ENCODE data around the gene ZMAT5.

Gene ZMAT5

DNA sequence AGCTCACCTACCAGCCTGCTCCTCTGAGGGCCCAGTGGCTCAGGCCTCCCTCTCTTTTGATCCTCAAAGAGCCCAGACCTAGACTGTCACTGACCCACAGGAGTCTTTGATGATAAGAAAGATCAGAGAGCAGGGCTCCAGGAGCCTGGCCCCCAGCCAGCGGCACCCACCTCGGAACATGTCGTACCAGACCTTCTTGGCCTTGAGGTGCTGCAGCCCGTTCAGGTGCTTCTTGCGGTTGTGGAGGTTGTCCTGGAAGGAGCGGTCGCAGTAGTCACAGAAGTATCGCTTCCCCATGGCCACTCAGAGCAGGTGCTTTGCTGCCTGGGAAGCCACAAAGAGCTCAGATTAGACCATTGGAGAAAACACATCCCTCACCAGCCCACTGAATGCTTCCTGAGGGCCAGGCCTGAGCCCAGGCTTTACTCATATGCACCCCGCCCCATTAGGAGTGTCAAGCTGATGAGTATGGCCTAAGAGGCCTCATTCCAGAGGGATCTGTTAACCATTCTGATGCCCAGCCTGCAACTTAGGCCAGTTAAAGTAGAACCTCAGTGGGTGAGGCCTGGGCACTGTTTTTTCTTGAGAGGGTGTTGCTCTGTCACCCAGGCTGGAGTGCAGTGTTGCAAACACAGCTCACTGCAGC is 18.4 kb downstream of the ZMAT5 start:
- no peak for FAIRE-seq
- no peak for DNase-seq (ENCODE audit: insufficient read length, low spot score)
- TF ChIP-seq PAX5 (IDR thresholded peaks at IDR 0.05; ENCODE audit: insufficient read depth, low read length, severe bottlenecking) (no peak), TAF1 (IDR thresholded peaks at IDR 0.05; ENCODE audit: low read depth, low read length) (no peak), POU2F2 (IDR thresholded peaks at IDR 0.05; ENCODE audit: low read depth, low read length) (no peak), POLR2AphosphoS5 (IDR thresholded peaks at IDR 0.05; ENCODE audit: low read depth, low read length) (no peak), POLR2A (IDR thresholded peaks at IDR 0.05; ENCODE audit: low read depth, low read length) (no peak), SPI1 (IDR thresholded peaks at IDR 0.05; ENCODE audit: low read depth, low read length) (no peak)

DNA sequence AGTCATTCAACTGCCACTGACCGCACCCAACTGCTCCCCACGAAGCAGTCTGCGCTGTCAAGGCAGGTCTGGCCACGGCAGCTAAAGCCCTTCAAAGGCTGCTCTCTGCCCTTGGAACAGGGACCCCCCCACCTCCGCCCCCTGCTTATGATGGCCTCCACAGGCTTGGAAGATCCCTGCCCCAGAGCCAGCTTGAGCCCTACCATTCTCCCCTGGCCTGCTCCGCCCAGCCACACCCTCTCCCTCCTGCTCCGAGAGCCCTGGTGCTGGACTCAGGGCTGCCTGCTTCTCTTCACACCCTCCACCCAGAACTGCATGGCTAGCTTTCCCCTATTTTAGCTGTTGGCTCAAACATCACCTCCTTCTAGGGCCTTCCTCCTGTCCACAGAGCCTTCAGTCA is 19.0 kb downstream of the ZMAT5 start:
- DNase-seq (ENCODE audit: insufficient read length, low spot score), result no peak
- FAIRE-seq, result no peak
- TF ChIP-seq TAF1 (IDR thresholded peaks at IDR 0.05; ENCODE audit: low read depth, low read length) (no peak), POLR2AphosphoS5 (IDR thresholded peaks at IDR 0.05; ENCODE audit: low read depth, low read length) (no peak), POLR2A (IDR thresholded peaks at IDR 0.05; ENCODE audit: low read depth, low read length) (no peak), PAX5 (IDR thresholded peaks at IDR 0.05; ENCODE audit: insufficient read depth, low read length, severe bottlenecking) (no peak)

DNA sequence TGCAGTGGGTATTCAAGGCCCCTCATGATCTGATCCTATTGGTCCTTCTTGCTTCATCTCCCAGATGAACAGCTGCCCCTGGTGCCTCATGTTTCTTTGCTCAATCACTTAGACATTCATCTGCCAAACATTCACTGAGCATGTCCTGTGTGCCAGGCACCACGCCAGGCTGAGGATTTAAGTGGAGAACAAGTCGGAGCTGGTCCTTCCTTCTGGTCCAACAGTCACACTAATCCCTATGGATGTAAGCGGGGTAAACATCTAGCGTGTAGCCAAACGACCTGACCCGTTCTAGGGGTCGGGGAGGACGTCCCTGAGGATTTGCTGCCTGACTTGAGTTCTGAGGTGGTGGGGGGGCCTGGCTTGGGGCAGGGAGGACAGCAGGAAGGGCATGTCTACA is 21.9 kb downstream of the ZMAT5 start:
- no peak for DNase-seq (ENCODE audit: insufficient read length, low spot score)
- no peak for FAIRE-seq

DNA sequence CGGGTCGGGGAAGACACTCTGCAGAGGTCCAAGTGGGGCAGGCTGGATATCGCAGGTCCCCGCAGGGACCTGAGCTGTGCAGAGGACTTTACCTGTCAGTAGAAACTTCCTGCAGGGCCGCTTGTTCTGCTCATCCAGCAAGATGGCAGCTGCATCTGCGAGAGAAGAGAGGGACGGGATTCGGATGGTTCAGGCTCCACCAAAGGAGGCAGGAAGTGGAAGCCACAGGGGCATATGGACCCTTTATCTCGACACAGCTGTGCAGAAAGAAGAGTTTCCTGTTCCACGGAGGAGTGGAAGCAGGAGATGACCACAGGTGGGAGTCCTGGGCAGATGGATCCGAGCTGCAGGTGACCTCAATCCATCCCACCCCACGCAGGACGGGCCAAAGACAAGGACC is 24.5 kb downstream of the ZMAT5 start:
- no peak for FAIRE-seq
- TF ChIP-seq TAF1 (IDR thresholded peaks at IDR 0.05; ENCODE audit: low read depth, low read length) (no peak), POU2F2 (IDR thresholded peaks at IDR 0.05; ENCODE audit: low read depth, low read length) (no peak), POLR2A (IDR thresholded peaks at IDR 0.05; ENCODE audit: low read depth, low read length) (no peak), POLR2AphosphoS5 (IDR thresholded peaks at IDR 0.05; ENCODE audit: low read depth, low read length) (no peak), SPI1 (IDR thresholded peaks at IDR 0.05; ENCODE audit: low read depth, low read length) (no peak), PAX5 (IDR thresholded peaks at IDR 0.05; ENCODE audit: insufficient read depth, low read length, severe bottlenecking) (no peak)
- no peak for DNase-seq (ENCODE audit: insufficient read length, low spot score)

More for the DNA sequence above, 21.9 kb downstream of the ZMAT5 start:
- TF ChIP-seq POLR2AphosphoS5 (IDR thresholded peaks at IDR 0.05; ENCODE audit: low read depth, low read length), result no peak
- TF ChIP-seq TAF1 (IDR thresholded peaks at IDR 0.05; ENCODE audit: low read depth, low read length), result no peak
- TF ChIP-seq POLR2A (IDR thresholded peaks at IDR 0.05; ENCODE audit: low read depth, low read length), result no peak
- no peak for TF ChIP-seq SPI1 (IDR thresholded peaks at IDR 0.05; ENCODE audit: low read depth, low read length)
- TF ChIP-seq PAX5 (IDR thresholded peaks at IDR 0.05; ENCODE audit: insufficient read depth, low read length, severe bottlenecking), result no peak
- TF ChIP-seq POU2F2 (IDR thresholded peaks at IDR 0.05; ENCODE audit: low read depth, low read length), result no peak

DNA sequence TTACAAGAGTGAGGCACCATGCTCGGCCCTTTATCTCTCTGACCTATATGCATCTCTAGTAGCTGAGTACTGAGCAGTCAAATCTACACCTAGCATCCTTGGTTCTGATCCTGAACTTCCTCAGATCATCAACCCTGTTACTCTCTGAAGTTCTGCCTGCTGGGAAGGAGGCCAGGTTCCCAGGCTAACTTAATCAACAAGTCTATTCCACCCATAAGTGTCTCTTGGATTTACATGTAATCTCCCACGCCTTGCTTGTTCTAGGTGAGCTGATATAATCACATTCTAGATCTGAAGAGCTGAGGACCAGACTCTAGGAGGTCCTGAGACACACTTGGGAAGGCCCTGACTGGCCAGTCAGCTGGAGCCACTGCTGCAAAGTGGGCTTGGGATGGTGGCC is 24.9 kb downstream of the ZMAT5 start:
- TF ChIP-seq TAF1 (IDR thresholded peaks at IDR 0.05; ENCODE audit: low read depth, low read length), result no peak
- no peak for TF ChIP-seq SPI1 (IDR thresholded peaks at IDR 0.05; ENCODE audit: low read depth, low read length)
- TF ChIP-seq POLR2A (IDR thresholded peaks at IDR 0.05; ENCODE audit: low read depth, low read length), result no peak
- TF ChIP-seq POLR2AphosphoS5 (IDR thresholded peaks at IDR 0.05; ENCODE audit: low read depth, low read length), result no peak
- DNase-seq (ENCODE audit: insufficient read length, low spot score) (no peak), FAIRE-seq (no peak)

DNA sequence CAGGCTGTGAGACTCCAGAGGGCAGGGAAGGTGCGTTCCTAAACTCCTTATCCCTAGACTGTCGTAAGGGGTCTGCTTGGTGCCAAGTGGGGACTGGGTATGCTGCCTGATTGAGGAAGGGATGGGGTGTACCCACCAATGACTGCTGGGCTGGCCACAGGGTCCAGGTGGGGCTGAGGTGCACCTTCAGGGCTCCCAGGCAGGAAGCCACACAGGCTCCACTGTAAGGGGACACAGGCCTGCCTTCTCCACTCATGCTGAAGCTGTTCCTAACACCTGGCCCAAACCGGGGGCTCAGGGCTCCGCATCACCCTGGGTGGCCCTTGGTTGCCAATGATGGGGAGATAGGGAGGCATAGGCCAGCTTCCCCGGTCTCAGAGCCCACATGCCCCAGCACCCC is 26.6 kb downstream of the ZMAT5 start:
- FAIRE-seq (no peak), DNase-seq (ENCODE audit: insufficient read length, low spot score) (no peak)

DNA sequence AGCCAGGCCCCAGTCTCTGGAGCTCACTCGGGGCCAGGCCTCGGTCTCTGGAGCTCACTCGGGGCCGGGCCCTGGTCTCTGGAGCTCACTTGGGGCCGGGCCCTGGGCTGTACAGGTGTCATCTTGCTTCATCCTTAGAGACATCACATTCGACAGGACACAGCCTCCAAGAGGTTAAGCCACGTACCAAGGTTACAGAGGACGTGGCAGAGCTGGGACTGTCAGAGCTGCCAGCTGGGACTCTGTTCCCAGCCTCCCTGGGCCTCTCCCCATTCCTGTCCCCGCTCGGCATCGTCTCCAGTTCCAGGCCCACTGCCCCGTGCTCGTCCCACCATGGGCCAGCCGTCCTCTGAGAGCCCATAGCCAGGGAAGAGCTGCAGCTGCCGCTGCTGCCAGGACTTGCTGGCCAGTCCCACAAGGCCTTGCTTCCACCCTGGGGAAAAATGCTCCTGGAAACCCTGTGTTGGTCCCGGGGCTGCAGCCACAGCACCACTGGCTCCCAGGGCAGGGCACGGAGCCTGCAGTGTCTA is 27.4 kb downstream of the ZMAT5 start:
- FAIRE-seq, result no peak
- TF ChIP-seq TAF1 (IDR thresholded peaks at IDR 0.05; ENCODE audit: low read depth, low read length), result no peak
- no peak for TF ChIP-seq POU2F2 (IDR thresholded peaks at IDR 0.05; ENCODE audit: low read depth, low read length)
- TF ChIP-seq POLR2AphosphoS5 (IDR thresholded peaks at IDR 0.05; ENCODE audit: low read depth, low read length), result no peak
- no peak for TF ChIP-seq POLR2A (IDR thresholded peaks at IDR 0.05; ENCODE audit: low read depth, low read length)
- TF ChIP-seq SPI1 (IDR thresholded peaks at IDR 0.05; ENCODE audit: low read depth, low read length), result no peak
- TF ChIP-seq PAX5 (IDR thresholded peaks at IDR 0.05; ENCODE audit: insufficient read depth, low read length, severe bottlenecking), result no peak
- DNase-seq (ENCODE audit: insufficient read length, low spot score), result no peak

More for the DNA sequence above, 26.6 kb downstream of the ZMAT5 start:
- TF ChIP-seq SPI1 (IDR thresholded peaks at IDR 0.05; ENCODE audit: low read depth, low read length) (no peak), TAF1 (IDR thresholded peaks at IDR 0.05; ENCODE audit: low read depth, low read length) (no peak), POU2F2 (IDR thresholded peaks at IDR 0.05; ENCODE audit: low read depth, low read length) (no peak), POLR2AphosphoS5 (IDR thresholded peaks at IDR 0.05; ENCODE audit: low read depth, low read length) (no peak), POLR2A (IDR thresholded peaks at IDR 0.05; ENCODE audit: low read depth, low read length) (no peak), PAX5 (IDR thresholded peaks at IDR 0.05; ENCODE audit: insufficient read depth, low read length, severe bottlenecking) (no peak)

DNA sequence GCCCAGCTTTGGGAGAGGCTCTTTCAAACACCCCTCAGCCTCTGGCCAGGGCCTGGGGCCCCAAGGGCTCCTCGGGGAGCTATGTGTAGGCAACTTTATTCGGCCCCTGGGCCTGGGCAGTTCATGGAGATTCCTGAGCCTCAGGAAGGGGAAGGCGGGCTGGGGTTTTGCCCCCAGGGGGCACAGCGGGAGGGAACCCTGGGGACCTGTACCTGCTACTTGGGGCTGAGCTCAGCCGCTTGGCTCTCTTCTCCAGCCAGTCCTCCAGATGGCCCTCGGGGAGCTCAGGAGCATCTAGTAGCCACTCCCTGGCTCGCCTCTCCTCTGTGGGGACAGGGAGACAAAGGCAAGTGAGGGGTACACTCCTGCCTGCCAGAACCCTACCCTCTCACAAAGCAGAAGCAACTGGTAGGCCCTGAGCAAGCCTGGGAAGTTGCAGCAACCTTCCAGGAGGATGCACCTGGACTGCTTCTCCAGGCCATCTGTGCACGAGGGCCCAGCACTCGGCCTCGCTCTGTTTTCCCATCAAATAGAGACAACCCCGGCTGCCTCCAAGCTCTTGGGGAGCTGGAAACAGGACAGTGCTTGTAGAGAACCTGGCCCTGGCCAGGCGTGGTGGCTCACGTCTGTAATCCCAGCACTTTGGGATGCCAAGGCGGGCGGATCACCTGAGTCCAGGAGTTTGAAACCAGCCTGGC is 28.5 kb downstream of the ZMAT5 start:
- no peak for TF ChIP-seq POLR2A (IDR thresholded peaks at IDR 0.05; ENCODE audit: low read depth, low read length)
- FAIRE-seq (no peak), DNase-seq (ENCODE audit: insufficient read length, low spot score) (no peak)

DNA sequence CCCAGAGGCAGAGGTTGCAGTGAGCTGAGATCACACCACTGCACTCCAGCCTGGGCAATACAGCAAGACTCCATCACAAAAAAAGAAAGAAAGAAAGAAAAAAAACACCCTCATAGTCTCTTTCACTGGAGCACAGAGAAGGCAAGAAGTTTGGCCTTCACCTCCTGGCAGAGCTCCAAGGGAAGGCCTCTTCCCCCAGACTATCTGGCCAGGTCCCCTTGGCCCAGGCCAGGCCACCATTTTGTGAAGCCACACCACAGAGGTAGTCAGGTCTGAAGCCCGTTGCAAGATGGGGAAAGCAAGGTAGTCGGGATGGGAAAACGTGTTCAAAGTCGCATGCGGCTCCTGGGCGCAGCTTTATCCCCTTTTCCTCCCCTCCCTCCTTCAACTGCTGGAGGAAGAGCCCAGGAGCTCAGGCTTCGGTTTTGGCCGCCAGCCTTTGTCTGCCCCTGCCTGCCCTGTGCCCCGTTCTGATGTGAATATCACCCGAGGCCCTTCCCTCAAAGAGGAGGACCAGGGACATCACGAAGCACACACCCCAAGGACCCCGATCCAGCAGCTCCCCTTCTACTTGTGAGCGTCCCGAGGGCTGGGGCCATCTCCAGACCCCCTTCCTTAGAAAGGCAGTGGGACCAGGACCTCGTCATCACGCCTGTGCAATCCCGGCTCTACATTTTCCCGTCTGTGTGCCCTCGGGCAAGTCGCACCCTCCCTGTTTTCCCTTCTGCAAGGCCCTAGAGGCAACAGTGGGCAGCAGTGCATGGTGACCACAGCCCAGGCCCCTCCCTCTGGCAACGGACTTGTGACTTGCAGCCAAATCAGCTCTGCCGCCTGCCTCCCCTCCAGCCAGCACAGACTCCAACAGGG is 29.3 kb downstream of the ZMAT5 start:
- TF ChIP-seq POU2F2 (IDR thresholded peaks at IDR 0.05; ENCODE audit: low read depth, low read length) (no peak), TAF1 (IDR thresholded peaks at IDR 0.05; ENCODE audit: low read depth, low read length) (no peak), POLR2AphosphoS5 (IDR thresholded peaks at IDR 0.05; ENCODE audit: low read depth, low read length) (no peak), SPI1 (IDR thresholded peaks at IDR 0.05; ENCODE audit: low read depth, low read length) (no peak), POLR2A (IDR thresholded peaks at IDR 0.05; ENCODE audit: low read depth, low read length) (no peak), PAX5 (IDR thresholded peaks at IDR 0.05; ENCODE audit: insufficient read depth, low read length, severe bottlenecking) (no peak)
- DNase-seq (ENCODE audit: insufficient read length, low spot score), result no peak
- no peak for FAIRE-seq
